Measurements from ENCODE around the gene SLC2A4RG.

Gene SLC2A4RG

GRCh38 chr20:63735859-63736718 lies 3.5 kb upstream of the SLC2A4RG start, which contains the start of gene LIME1:
TSS of gene LIME1 (plus strand) at chr20:63736664. CDS start at chr20:63737550, 886 bp downstream.
- Histone ChIP-seq H3K36me3 (peaks cover 25 to 44% (median 32%) of the 10 kb centered on the region in 11 experiments), H3K9me3 (replicated peaks in 1 of 11) (no peaks in the 10 kb centered on the region), H3K4me3 (peak within 1 kb of the TSS in 9 of 10 experiments; percentile 26 to 74 (median 52); a peak in 15 of 20 replicates), H3K4me1 (peaks cover 52 to 90% (median 87%) of the 10 kb centered on the region in 10 experiments), H3K4me2 (peak within 1 kb of the TSS; percentile 95 to 100 (median 99)), H3K27me3 (peaks cover 0 to 27% (median 0%) of the 10 kb centered on the region in 11 experiments; a peak in 7 of 22 replicates), H4K20me1 (peaks cover 39 to 91% (median 73%) of the 10 kb centered on the region in 11 experiments), H3K9ac (peak within 1 kb of the TSS in 10 of 11 experiments; percentile 8 to 90 (median 54); a peak in 15 of 22 replicates), H3K27ac (peak within 1 kb of the TSS in 7 of 11 experiments; percentile 7 to 79 (median 74); a peak in 14 of 22 replicates)
- TF ChIP-seq Cebpa-rat (IDR thresholded peaks at IDR 0.05), result peak in 1 of 11 experiments; percentile 33; a peak in 1 of 22 replicates

DNA sequence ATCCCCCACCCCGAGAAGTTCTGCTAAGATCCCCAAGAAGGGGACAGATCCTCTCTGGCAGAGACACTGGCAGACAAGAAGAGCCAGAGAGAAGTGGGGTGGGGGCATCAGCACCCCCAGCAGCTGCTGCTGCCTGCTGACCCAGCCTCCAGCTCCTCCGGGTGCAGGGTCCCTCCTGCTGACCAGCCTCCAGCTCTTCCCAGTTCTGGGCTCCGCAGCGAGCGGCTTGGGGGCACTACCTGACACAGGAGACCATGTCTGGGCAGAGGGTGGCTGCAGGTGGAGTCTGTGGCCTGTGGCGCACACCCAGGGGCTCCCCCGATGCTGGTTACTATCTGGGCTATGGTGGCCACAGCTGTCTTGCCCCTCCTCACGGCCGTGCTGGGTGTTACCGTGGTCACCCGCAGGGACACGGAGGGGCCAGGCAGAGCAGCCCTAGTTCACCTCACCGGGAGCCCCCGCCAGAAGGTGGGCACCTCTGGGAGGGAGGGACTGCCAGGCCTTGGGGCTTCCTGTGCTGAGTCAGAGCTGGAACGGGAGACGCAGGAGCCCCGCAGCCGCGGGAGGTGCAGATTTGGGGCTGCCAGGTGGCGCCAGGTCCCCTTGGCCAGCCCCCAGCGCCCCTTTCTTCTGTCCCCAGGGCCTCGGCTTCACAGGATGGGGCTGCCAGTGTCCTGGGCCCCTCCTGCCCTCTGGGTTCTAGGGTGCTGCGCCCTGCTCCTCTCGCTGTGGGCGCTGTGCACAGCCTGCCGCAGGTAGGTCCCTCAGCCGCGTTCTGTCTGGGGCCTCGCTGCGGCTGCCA lies 2.5 kb upstream of the SLC2A4RG start:
- H3K9ac ChIP-seq, result peak overlapping the region in 9 of 11 experiments; percentile 21 to 90 (median 54); a peak in 15 of 22 replicates
- H3K27ac ChIP-seq, result peak overlapping the region in 7 of 11 experiments; percentile 7 to 79 (median 74); a peak in 13 of 22 replicates
- peaks cover 39 to 88% (median 70%) of the 10 kb centered on the region in 11 experiments for H4K20me1 ChIP-seq
- peak overlapping the region; percentile 95 to 100 (median 99) for H3K4me2 ChIP-seq
- no peak for TF ChIP-seq Cebpa-rat (IDR thresholded peaks at IDR 0.05)
- no peaks in the 10 kb centered on the region for H3K9me3 ChIP-seq (replicated peaks in 1 of 11)
- H3K36me3 ChIP-seq, result peaks cover 29 to 45% (median 36%) of the 10 kb centered on the region in 11 experiments
- peaks cover 54 to 90% (median 87%) of the 10 kb centered on the region in 10 experiments for H3K4me1 ChIP-seq
- H3K27me3 ChIP-seq, result peaks cover 0 to 27% (median 0%) of the 10 kb centered on the region in 11 experiments; a peak in 7 of 22 replicates
- H3K4me3 ChIP-seq, result peak overlapping the region in 9 of 10 experiments; percentile 26 to 74 (median 52); a peak in 15 of 20 replicates

DNA sequence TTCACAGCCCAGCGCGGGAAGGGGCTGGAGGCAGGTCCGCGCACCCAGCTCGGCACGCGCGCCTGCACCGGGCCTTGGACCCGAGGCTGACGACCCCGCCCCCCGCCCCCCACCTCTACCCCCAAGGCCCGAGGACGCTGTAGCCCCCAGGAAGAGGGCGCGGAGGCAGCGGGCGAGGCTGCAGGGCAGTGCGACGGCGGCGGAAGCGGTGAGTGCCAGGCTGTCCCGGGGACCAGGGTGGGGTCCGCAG lies 2.0 kb upstream of the SLC2A4RG start:
- no peak for TF ChIP-seq Cebpa-rat (IDR thresholded peaks at IDR 0.05)
- H3K9ac ChIP-seq, result peak overlapping the region in 6 of 11 experiments; percentile 51 to 90 (median 74); a peak in 11 of 22 replicates
- H3K27me3 ChIP-seq, result peaks cover 0 to 27% (median 0%) of the 10 kb centered on the region in 11 experiments; a peak in 7 of 22 replicates
- H3K4me3 ChIP-seq, result peak overlapping the region in 9 of 10 experiments; percentile 26 to 74 (median 52); a peak in 14 of 20 replicates
- peaks cover 31 to 50% (median 36%) of the 10 kb centered on the region in 11 experiments for H3K36me3 ChIP-seq
- H3K27ac ChIP-seq, result peak overlapping the region in 6 of 11 experiments; percentile 43 to 79 (median 75); a peak in 8 of 22 replicates
- no peaks in the 10 kb centered on the region for H3K9me3 ChIP-seq (replicated peaks in 1 of 11)
- peaks cover 39 to 84% (median 69%) of the 10 kb centered on the region in 11 experiments for H4K20me1 ChIP-seq
- H3K4me2 ChIP-seq, result peak overlapping the region; percentile 95 to 100 (median 99)
- peaks cover 54 to 88% (median 83%) of the 10 kb centered on the region in 10 experiments for H3K4me1 ChIP-seq

DNA sequence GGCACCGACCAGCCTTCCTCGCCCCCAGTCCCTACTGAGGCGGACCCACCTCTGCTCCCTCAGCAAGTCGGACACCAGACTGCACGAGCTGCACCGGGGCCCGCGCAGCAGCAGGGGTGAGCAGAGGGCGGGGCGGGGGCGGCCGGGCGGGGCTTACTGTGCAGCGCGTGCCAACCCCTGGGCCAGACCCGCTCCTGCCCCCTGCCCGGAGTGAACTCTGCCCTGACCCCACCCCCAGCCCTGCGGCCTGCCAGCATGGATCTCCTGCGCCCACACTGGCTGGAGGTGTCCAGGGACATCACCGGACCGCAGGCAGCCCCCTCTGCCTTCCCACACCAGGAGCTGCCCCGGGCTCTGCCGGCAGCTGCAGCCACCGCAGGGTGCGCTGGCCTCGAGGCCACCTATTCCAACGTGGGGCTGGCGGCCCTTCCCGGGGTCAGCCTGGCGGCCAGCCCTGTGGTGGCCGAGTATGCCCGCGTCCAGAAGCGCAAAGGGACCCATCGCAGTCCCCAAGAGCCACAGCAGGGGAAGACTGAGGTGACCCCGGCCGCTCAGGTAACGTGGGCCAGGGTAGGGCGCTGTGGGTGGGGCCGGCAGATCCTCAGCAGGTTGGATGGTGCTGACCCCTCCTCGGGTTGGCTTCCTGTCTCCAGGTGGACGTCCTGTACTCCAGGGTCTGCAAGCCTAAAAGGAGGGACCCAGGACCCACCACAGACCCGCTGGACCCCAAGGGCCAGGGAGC lies 1.5 kb upstream of the SLC2A4RG start:
- Histone ChIP-seq H3K4me1 (peaks cover 54 to 87% (median 79%) of the 10 kb centered on the region in 10 experiments), H4K20me1 (peaks cover 39 to 79% (median 64%) of the 10 kb centered on the region in 11 experiments), H3K36me3 (peaks cover 26 to 48% (median 37%) of the 10 kb centered on the region in 11 experiments), H3K9me3 (replicated peaks in 1 of 11) (no peaks in the 10 kb centered on the region), H3K9ac (peak overlapping the region in 7 of 11 experiments; percentile 48 to 90 (median 68); a peak in 11 of 22 replicates), H3K27me3 (peaks cover 0 to 27% (median 0%) of the 10 kb centered on the region in 11 experiments; a peak in 7 of 22 replicates), H3K27ac (peak overlapping the region in 3 of 11 experiments; percentile 0 to 23 (median 5); a peak in 2 of 22 replicates), H3K4me2 (peak overlapping the region; percentile 95 to 100 (median 99)), H3K4me3 (peak overlapping the region; percentile 3 to 75 (median 68); a peak in 14 of 20 replicates)
- TF ChIP-seq Cebpa-rat (IDR thresholded peaks at IDR 0.05), result no peak

DNA sequence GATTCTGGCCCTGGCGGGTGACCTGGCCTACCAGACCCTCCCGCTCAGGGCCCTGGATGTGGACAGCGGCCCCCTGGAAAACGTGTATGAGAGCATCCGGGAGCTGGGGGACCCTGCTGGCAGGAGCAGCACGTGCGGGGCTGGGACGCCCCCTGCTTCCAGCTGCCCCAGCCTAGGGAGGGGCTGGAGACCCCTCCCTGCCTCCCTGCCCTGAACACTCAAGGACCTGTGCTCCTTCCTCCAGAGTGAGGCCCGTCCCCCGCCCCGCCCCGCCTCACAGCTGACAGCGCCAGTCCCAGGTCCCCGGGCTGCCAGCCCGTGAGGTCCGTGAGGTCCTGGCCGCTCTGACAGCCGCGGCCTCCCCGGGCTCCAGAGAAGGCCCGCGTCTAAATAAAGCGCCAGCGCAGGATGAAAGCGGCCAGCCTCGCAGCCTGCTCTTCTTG lies 868 bp upstream of the SLC2A4RG start:
- H3K9me3 ChIP-seq (replicated peaks in 1 of 11), result no peaks in the 10 kb centered on the region
- peaks cover 25 to 48% (median 37%) of the 10 kb centered on the region in 11 experiments for H3K36me3 ChIP-seq
- H3K27ac ChIP-seq, result peak overlapping the region in 4 of 11 experiments; percentile 5 to 57 (median 50); a peak in 7 of 22 replicates
- peak overlapping the region; percentile 95 to 100 (median 99) for H3K4me2 ChIP-seq
- H3K27me3 ChIP-seq, result peaks cover 0 to 27% (median 0%) of the 10 kb centered on the region in 11 experiments; a peak in 7 of 22 replicates
- TF ChIP-seq Cebpa-rat (IDR thresholded peaks at IDR 0.05), result no peak
- peaks cover 39 to 74% (median 58%) of the 10 kb centered on the region in 11 experiments for H4K20me1 ChIP-seq
- H3K4me3 ChIP-seq, result peak overlapping the region; percentile 51 to 75 (median 70); a peak in 16 of 20 replicates
- H3K4me1 ChIP-seq, result peaks cover 54 to 81% (median 73%) of the 10 kb centered on the region in 10 experiments
- H3K9ac ChIP-seq, result peak overlapping the region; percentile 48 to 90 (median 68); a peak in 16 of 22 replicates

DNA sequence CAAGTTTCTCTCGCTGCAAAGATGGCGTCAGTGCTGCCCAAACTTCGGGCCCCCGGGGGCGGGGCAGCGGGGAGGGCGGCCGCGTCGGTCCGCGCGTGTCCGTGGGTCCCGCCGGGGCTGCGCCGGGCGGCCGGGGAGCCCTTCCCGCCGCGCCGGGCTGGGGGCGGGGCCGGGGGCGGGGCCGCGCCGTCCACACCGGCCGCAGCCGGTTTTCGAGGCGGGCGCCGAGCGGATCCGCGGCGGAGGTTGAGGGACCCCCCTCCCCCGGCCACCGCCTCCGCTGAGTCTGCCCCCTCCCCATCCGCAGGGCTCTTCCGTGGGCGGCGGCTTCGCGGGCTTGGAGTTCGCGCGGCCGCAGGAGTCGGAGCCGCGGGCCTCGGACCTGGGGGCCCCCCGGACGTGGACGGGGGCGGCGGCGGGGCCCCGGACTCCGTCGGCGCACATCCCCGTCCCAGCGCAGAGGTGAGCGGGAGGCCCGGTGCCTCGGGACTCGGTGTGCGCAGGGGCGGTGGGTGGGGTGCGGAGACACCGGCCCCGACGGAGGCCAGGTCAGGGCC lies 572 bp downstream of the SLC2A4RG start:
- Histone ChIP-seq H3K9ac (peak overlapping the region; percentile 71 to 90 (median 81)), H3K27ac (peak overlapping the region in 10 of 11 experiments; percentile 57 to 85 (median 80); a peak in 20 of 22 replicates), H3K4me1 (peaks cover 49 to 67% (median 59%) of the 10 kb centered on the region in 10 experiments), H3K4me3 (peak overlapping the region; percentile 67 to 85 (median 74)), H3K9me3 (replicated peaks in 1 of 11) (no peaks in the 10 kb centered on the region), H3K4me2 (peak overlapping the region; percentile 93 to 100 (median 98)), H4K20me1 (peaks cover 33 to 65% (median 44%) of the 10 kb centered on the region in 11 experiments), H3K27me3 (peaks cover 0 to 27% (median 0%) of the 10 kb centered on the region in 11 experiments; a peak in 7 of 22 replicates), H3K36me3 (peaks cover 15 to 34% (median 23%) of the 10 kb centered on the region in 11 experiments)
- TF ChIP-seq Cebpa-rat (IDR thresholded peaks at IDR 0.05), result no peak
